Panc1 (cell line): ENCODE measurements around the gene CSNK2A1.

Experiments
- CTCF ChIP-seq: fragments of 450-650 bp; IDR thresholded peaks from 2 replicates; pipeline ENCODE4 v1.5.1; 2017; ENCODE audit warnings: mild to moderate bottlenecking
- POLR2AphosphoS5 ChIP-seq: IDR thresholded peaks from 2 replicates; pipeline ENCODE4 v1.6.1; 2012; ENCODE audit warnings: mild to moderate bottlenecking, low read depth, low read length, moderate library complexity
- SIN3A ChIP-seq: IDR thresholded peaks from 2 replicates; pipeline ENCODE4 v1.6.1; 2012; ENCODE audit warnings: low read depth, mild to moderate bottlenecking, low read length, moderate library complexity, borderline replicate concordance; ENCODE audit not compliant: insufficient read depth
- TCF7L2 ChIP-seq: IDR thresholded peaks from 2 replicates; pipeline ENCODE4 v1.6.1; 2011; ENCODE audit warnings: mild to moderate bottlenecking, low read depth, low read length, inconsistent platforms
- TF ChIP-seq, protein P1 (sequence below), 2 experiments: IDR thresholded peaks; 2 replicates each; pipeline ENCODE4 v1.6.1; 2011 to 2012; ENCODE audit warnings: low read depth in 2 of 2, control low read depth in 1 of 2, low read length in 1 of 2, mild to moderate bottlenecking in 1 of 2, moderate library complexity in 1 of 2; ENCODE audit not compliant: insufficient read depth in 1 of 2

DNA sequence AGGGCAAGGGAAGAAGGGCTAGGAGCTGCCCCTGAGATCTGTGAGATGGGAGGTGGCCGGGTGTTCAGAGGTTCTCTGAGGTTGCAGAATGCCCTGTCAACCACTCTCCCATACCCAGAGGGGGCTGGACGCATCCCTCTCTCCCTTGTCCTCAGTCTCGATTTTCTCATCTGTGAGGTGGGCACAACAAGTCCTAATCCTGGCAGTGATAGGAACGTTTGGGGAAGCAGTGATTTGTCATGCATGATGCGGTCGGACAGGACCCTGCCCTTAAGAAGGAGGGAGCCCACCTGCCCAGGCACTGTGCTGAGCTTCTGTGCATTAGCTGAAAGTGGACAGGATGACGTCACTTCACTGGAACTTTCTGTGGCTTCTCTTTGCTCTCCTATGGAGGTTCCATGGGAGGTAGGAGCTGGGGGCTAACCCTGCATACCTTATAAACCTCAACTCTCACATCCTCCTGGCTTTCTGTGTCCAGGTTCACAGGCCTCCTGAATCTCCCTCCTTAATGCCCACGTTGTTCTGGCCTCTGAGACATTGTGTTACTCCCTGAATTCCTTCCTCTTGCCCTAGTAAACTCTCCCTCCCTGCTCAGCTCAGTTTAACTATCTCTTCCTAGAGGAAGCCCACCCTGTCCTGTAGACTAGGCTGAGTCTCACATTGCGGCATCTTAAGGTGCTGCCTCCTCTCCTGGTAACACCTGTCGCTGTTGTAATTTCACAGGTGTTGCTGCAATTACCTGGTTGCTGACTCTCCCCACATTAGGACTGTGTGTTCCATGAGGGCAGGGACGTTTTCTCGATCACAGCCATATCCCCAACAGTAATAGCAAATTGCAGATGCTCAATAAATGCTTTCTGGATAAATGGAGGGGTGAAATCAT lies 30.1 kb upstream of the CSNK2A1 start:
- no peak for TF ChIP-seq CTCF
- no peak for TF ChIP-seq POLR2AphosphoS5
- TF ChIP-seq, protein P1, sequence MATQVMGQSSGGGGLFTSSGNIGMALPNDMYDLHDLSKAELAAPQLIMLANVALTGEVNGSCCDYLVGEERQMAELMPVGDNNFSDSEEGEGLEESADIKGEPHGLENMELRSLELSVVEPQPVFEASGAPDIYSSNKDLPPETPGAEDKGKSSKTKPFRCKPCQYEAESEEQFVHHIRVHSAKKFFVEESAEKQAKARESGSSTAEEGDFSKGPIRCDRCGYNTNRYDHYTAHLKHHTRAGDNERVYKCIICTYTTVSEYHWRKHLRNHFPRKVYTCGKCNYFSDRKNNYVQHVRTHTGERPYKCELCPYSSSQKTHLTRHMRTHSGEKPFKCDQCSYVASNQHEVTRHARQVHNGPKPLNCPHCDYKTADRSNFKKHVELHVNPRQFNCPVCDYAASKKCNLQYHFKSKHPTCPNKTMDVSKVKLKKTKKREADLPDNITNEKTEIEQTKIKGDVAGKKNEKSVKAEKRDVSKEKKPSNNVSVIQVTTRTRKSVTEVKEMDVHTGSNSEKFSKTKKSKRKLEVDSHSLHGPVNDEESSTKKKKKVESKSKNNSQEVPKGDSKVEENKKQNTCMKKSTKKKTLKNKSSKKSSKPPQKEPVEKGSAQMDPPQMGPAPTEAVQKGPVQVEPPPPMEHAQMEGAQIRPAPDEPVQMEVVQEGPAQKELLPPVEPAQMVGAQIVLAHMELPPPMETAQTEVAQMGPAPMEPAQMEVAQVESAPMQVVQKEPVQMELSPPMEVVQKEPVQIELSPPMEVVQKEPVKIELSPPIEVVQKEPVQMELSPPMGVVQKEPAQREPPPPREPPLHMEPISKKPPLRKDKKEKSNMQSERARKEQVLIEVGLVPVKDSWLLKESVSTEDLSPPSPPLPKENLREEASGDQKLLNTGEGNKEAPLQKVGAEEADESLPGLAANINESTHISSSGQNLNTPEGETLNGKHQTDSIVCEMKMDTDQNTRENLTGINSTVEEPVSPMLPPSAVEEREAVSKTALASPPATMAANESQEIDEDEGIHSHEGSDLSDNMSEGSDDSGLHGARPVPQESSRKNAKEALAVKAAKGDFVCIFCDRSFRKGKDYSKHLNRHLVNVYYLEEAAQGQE (IDR thresholded peaks at IDR 0.05; ENCODE audit: insufficient read depth in 1 of 2, low read depth in 2 of 2, low read length in 1 of 2): no peak
- TF ChIP-seq TCF7L2: no peak
- no peak for TF ChIP-seq SIN3A
